Stimulated activated naive CD4-positive, alpha-beta T cell (primary cell): ENCODE results near the gene ZNF552.
A peak's percentile ranks its signal among the peaks of the same experiment; 100 is the strongest.
"Not testable (repeated sequence)": the region's sequence is repeated elsewhere in the genome, so short reads cannot be mapped to it uniquely, and the experiment has no call there.

Source experiments
- DNase-seq, 6 experiments: peaks; one replicate each; lab custom pipeline; 2025; lab: John Stamatoyannopoulos, UW

Gene ZNF552

GRCh38 chr19:57814505-57815246 is at the start of gene ZNF552:
TSS of gene ZNF552 (minus strand) at chr19:57814913. CDS start at chr19:57814743, 170 bp downstream.
- peak; percentile 62 to 79 (median 71) for DNase-seq

- not testable (repeated sequence) for DNase-seq
These were observed 47.6 kb upstream of the ZNF552 start for GRCh38 chr19:57862351-57862750.

GRCh38 chr19:57854117-57854516 is 39.4 kb upstream of the ZNF552 start:
- not testable (repeated sequence) for DNase-seq

- not testable (repeated sequence) for DNase-seq
These were observed 37.3 kb upstream of the ZNF552 start for GRCh38 chr19:57851812-57852603.

- no peak for DNase-seq
These were observed 35.9 kb upstream of the ZNF552 start for GRCh38 chr19:57850553-57851017.

- DNase-seq = peak; percentile 57 to 84 (median 80)
These were observed 35.2 kb upstream of the ZNF552 start, which contains the start of gene ZNF587 for GRCh38 chr19:57849666-57850473. TSS of gene ZNF587 (plus strand) at chr19:57849859. CDS start at chr19:57850039, 180 bp downstream.

GRCh38 chr19:57849162-57849665 is 34.5 kb upstream of the ZNF552 start:
- DNase-seq = not testable (repeated sequence)

- DNase-seq = not testable (repeated sequence)
These were observed 32.5 kb upstream of the ZNF552 start for GRCh38 chr19:57847164-57847563.

- DNase-seq = no peak
These were observed 26.5 kb upstream of the ZNF552 start for GRCh38 chr19:57841122-57841763.

- not testable (repeated sequence) for DNase-seq
These were observed 24.0 kb upstream of the ZNF552 start for GRCh38 chr19:57838622-57839191.

GRCh38 chr19:57836991-57837390 is 22.3 kb upstream of the ZNF552 start:
- DNase-seq = not testable (repeated sequence)

- DNase-seq = peak in 5 of 6 experiments; percentile 3 to 30 (median 12)
These were observed 15.4 kb upstream of the ZNF552 start, which contains the start of gene ZNF587B for GRCh38 chr19:57830071-57830602. TSS of gene ZNF587B (plus strand) at chr19:57830299. CDS start at chr19:57830529, 230 bp downstream.

- no peak for DNase-seq
These were observed 14.6 kb upstream of the ZNF552 start for GRCh38 chr19:57829316-57829715.

GRCh38 chr19:57825511-57825910 is 10.8 kb upstream of the ZNF552 start:
- DNase-seq = no peak

- DNase-seq = not testable (repeated sequence)
These were observed 8.9 kb upstream of the ZNF552 start for GRCh38 chr19:57823608-57824007.

- not testable (repeated sequence) for DNase-seq
These were observed 8.4 kb upstream of the ZNF552 start for GRCh38 chr19:57823155-57823554.

- DNase-seq = not testable (repeated sequence)
These were observed 6.8 kb upstream of the ZNF552 start for GRCh38 chr19:57821501-57821900.

- DNase-seq = not testable (repeated sequence)
These were observed 6.4 kb upstream of the ZNF552 start for GRCh38 chr19:57821095-57821494.

GRCh38 chr19:57820599-57820998 is 5.9 kb upstream of the ZNF552 start:
- no peak for DNase-seq

- peak; percentile 66 to 82 (median 78) for DNase-seq
These were observed 4.9 kb upstream of the ZNF552 start for GRCh38 chr19:57819475-57820148.
